ENCODE data around the gene DNAJC9.

GRCh38 chr10:73246646-73247508 is at the start of gene DNAJC9:
- no peak for TF ChIP-seq CTCF (conservative IDR thresholded peaks at IDR 0.05)
- TF ChIP-seq EZH2 (IDR thresholded peaks at IDR 0.05; ENCODE audit: low read depth): no peak

All from PC-9 (cell line).